PC-3 (cell line): ENCODE data around the gene TRABD2A. TPM values are rescaled to one million over a fixed set of nuclear protein-coding genes. Genes with fewer than 3 reads are reported as not detected.
A peak's percentile ranks its signal among the peaks of the same experiment; 100 is the strongest.

ENCODE experiments used
- ATAC-seq: fragments of 200-7000 bp; cut with Tn5 transposase; 2 replicates; pipeline ENCODE4 v1.9.1; 2020; ENCODE audit warnings: mild to moderate bottlenecking, moderate library complexity
- BruUV-seq: library from RNA; stranded (reverse); fragments of 400-500 nt; replicated peaks from 2 replicates; lab custom pipeline; 2021; lab: Mats Ljungman, UMichigan
- CTCF ChIA-PET: fragments of 300-600 bp; sonication (Branson Sonifier 250); formaldehyde crosslinking; loops from one replicate; lab custom pipeline; 2022; ENCODE audit warnings: antibody characterized with exemption; lab: Charles Lee
- POLR2A ChIA-PET: fragments of 300-600 bp; sonication (Branson Sonifier 250); formaldehyde crosslinking; loops from one replicate; lab custom pipeline; 2022; ENCODE audit warnings: antibody characterized with exemption; ENCODE audit not compliant: unreplicated experiment; lab: Charles Lee
- DNase-seq: peaks from one replicate; pipeline ENCODE4 v3.0.0-alpha.2; 2015
- H2AFZ ChIP-seq: fragments of 300-600 bp; sonication (generic); 2 replicates; pipeline ENCODE4 v1.6.0; 2016; ENCODE audit warnings: antibody characterized with exemption, low read length
- H3F3A ChIP-seq: fragments of 300-600 bp; sonication (generic); one replicate; pipeline ENCODE4 v1.6.0; 2017; ENCODE audit warnings: antibody characterized with exemption, low read length, control low read depth, mild to moderate bottlenecking; ENCODE audit not compliant: unreplicated experiment
- H3K27ac ChIP-seq: fragments of 300-600 bp; sonication (generic); 2 replicates; pipeline ENCODE4 v1.5.1; 2016; ENCODE audit warnings: mild to moderate bottlenecking, low read length
- H3K27me3 ChIP-seq: fragments of 300-600 bp; sonication (generic); 2 replicates; pipeline ENCODE4 v1.6.1; 2016; ENCODE audit warnings: low read length, mixed read lengths
- H3K36me3 ChIP-seq: fragments of 300-600 bp; sonication (generic); 2 replicates; pipeline ENCODE4 v1.6.1; 2016; ENCODE audit warnings: low read depth, mixed run types, low read length, mixed read lengths
- H3K4me1 ChIP-seq: fragments of 300-600 bp; sonication (generic); 2 replicates; pipeline ENCODE4 v1.5.1; 2016; ENCODE audit warnings: low read length; ENCODE audit not compliant: insufficient read depth
- H3K4me2 ChIP-seq: fragments of 300-600 bp; sonication (generic); 2 replicates; pipeline ENCODE4 v1.6.0; 2016; ENCODE audit warnings: low read length
- H3K4me3 ChIP-seq: fragments of 300-600 bp; sonication (generic); 2 replicates; pipeline ENCODE4 v1.5.1; 2016; ENCODE audit warnings: mild to moderate bottlenecking, low read length, mixed read lengths
- H3K79me2 ChIP-seq: fragments of 300-600 bp; sonication (generic); 2 replicates; pipeline ENCODE4 v1.6.1; 2017; ENCODE audit warnings: low read length, mixed read lengths
- H3K9ac ChIP-seq: fragments of 300-600 bp; sonication (generic); 2 replicates; pipeline ENCODE4 v1.6.0; 2016; ENCODE audit warnings: mild to moderate bottlenecking, low read length
- H3K9me2 ChIP-seq: fragments of 300-600 bp; sonication (generic); replicated peaks from 2 replicates; pipeline ENCODE4 v1.6.1; 2016; ENCODE audit warnings: mixed run types, low read length, mixed read lengths
- H3K9me3 ChIP-seq: fragments of 300-600 bp; sonication (generic); 2 replicates; pipeline ENCODE4 v1.6.1; 2016; ENCODE audit warnings: low read length, mixed read lengths
- H4K20me1 ChIP-seq: fragments of 300-600 bp; sonication (generic); 2 replicates; pipeline ENCODE4 v1.6.1; 2016; ENCODE audit warnings: low read length, mixed read lengths
- EZH2 ChIP-seq: fragments of 300-600 bp; sonication (generic); IDR thresholded peaks from one replicate; pipeline ENCODE4 v1.6.1; 2017; ENCODE audit warnings: antibody characterized with exemption, mild to moderate bottlenecking, low read length; ENCODE audit not compliant: unreplicated experiment
- EZH2phosphoT487 ChIP-seq: fragments of 300-600 bp; sonication (generic); IDR thresholded peaks from 2 replicates; pipeline ENCODE4 v1.6.1; 2018; ENCODE audit warnings: mild to moderate bottlenecking, antibody characterized with exemption, low read length, borderline replicate concordance
- intact Hi-C: fragments of 100-400 bp; cut with micrococcal nuclease; formaldehyde crosslinking; loops from 2 replicates; pipeline ENCODE4 v1.9.0; 2023
- total RNA-seq: library from RNA; depleted of rRNA; stranded (reverse); fragments of >200 nt; gene quantifications from 2 replicates; pipeline ENCODE4 v1.2.3, GENCODE V29; 2014
- TF ChIP-seq, protein P1 (sequence below): fragments of 300-600 bp; sonication (generic); conservative IDR thresholded peaks from 2 replicates; pipeline ENCODE4 v1.5.1; 2017; ENCODE audit warnings: antibody characterized with exemption, low read depth, mild to moderate bottlenecking, low read length

The TRABD2A gene
- total RNA-seq, 1 experiment from 2014 or later: 2.0 TPM

DNA sequence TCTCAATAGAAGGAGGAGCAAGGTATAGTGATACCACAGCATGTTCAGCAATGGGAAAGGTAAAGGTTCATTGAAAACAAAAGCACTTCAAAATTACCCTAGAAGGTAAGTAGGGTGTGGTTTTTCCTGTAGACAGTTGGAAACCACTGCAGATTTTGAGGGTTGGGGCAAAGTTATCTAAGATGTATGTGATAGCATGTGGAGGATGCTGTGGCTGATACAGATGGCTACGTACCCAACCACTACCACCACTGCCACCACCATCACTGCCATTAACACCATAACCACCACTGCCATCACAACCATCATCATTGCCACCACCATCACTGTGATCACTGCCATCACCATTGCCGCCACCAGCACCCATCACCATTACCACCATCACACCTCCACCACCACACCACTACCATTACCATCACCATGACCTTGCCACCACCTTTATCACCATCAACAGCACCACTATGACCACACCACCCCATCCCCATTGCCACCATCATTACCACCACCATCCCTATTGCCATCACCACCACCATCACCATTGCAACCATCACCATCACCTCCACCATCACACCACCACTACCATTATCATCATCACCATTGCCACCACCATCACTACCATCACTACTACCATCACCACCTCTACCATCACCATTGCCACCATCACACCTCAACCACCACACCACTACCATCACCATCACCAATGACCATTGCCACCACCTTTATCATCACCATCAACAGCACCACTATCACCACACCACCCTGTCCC, 28.2 kb upstream of the TRABD2A start:
- H3K36me3 ChIP-seq: peaks cover 9% of the 10 kb centered on the region
- peaks cover 14% of the 10 kb centered on the region for H3K79me2 ChIP-seq
- ATAC-seq (no peak), DNase-seq (no peak)
- H3K9me3 ChIP-seq: no peaks in the 10 kb centered on the region
- H3K4me1 ChIP-seq: peaks cover 13% of the 10 kb centered on the region
- TF ChIP-seq EZH2: no peak
- TF ChIP-seq EZH2phosphoT487: no peak
- TF ChIP-seq, protein P1, sequence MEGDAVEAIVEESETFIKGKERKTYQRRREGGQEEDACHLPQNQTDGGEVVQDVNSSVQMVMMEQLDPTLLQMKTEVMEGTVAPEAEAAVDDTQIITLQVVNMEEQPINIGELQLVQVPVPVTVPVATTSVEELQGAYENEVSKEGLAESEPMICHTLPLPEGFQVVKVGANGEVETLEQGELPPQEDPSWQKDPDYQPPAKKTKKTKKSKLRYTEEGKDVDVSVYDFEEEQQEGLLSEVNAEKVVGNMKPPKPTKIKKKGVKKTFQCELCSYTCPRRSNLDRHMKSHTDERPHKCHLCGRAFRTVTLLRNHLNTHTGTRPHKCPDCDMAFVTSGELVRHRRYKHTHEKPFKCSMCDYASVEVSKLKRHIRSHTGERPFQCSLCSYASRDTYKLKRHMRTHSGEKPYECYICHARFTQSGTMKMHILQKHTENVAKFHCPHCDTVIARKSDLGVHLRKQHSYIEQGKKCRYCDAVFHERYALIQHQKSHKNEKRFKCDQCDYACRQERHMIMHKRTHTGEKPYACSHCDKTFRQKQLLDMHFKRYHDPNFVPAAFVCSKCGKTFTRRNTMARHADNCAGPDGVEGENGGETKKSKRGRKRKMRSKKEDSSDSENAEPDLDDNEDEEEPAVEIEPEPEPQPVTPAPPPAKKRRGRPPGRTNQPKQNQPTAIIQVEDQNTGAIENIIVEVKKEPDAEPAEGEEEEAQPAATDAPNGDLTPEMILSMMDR: no peak
- no peaks in the 10 kb centered on the region for H3F3A ChIP-seq
- no peak overlapping the region for H3K27ac ChIP-seq
- no peak overlapping the region for H3K9ac ChIP-seq
- BruUV-seq: no TSS peak
- H3K27me3 ChIP-seq: no peaks in the 10 kb centered on the region
- POLR2A ChIA-PET: interaction anchor here (0.8 kb wide), 1 partner anchor 340 kb away, joined by 13 read pairs; no protein-coding TSS in a partner anchor
- H3K4me2 ChIP-seq: no peak overlapping the region
- H3K4me3 ChIP-seq: no peak overlapping the region
- peaks cover 10% of the 10 kb centered on the region for H4K20me1 ChIP-seq
- no peak overlapping the region for H2AFZ ChIP-seq
- H3K9me2 ChIP-seq: no peaks in the 10 kb centered on the region
- intact Hi-C loops: no loop called here
- CTCF ChIA-PET: no interaction called here

DNA sequence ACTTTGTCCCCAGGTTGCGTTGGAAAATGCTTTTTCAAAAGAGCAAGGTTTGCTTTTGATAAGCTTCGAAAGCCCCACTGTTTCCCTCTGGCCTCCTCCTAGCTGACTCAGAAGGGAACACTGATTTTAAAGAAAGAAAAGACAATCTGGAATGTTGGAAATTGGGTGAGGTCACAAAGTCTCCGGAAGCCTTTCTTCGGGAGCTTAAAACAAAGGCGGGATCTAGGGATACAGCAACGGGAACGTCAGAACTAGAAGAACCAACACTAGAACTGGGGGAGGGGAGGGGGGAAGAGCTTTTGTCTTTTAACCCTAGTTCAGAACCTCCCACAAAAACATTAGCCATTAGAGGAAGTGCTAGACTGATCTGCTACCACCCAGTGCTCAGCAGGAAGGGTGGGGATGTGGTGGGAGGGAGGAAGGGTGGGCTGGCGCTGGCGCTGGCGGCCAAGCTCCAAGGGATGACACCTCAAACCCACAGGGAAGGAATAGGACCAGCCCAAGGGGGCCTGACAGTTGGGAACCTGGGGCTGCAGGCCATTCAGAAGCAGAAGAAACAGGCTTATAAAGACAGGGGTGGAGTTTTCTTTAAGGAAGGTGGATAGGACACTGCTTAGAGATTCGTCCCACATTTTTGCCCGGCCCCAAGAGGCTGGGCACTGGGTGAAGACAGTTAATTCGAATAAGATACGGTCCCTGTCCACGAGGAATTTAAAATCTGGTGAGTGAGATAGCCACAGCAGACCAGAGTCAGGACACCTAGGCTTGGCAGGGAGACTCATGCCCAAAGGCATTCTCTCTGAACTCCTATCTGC, 26.2 kb upstream of the TRABD2A start:
- ATAC-seq (peak; percentile 45), DNase-seq (peak; percentile 81)
- TF ChIP-seq, protein P1: no peak
- TF ChIP-seq EZH2: no peak
- TF ChIP-seq EZH2phosphoT487: no peak
- BruUV-seq: no TSS peak
- H3K9me3 ChIP-seq: no peaks in the 10 kb centered on the region
- peak overlapping the region; percentile 95 for H3K9ac ChIP-seq
- H3K9me2 ChIP-seq: no peaks in the 10 kb centered on the region
- ChIA-PET CTCF (interaction anchor here (0.6 to 2.0 kb wide), 2 partner anchors 19 to 64 kb away, joined by 6 to 11 read pairs; partner anchors contain the start of gene KCMF1), POLR2A (interaction anchor here (0.7 to 1.1 kb wide), 3 partner anchors 13 to 23 kb away, joined by 7 to 15 read pairs (median 14); no protein-coding TSS in a partner anchor)
- peaks cover 14% of the 10 kb centered on the region for H3K79me2 ChIP-seq
- H3K36me3 ChIP-seq: peaks cover 9% of the 10 kb centered on the region
- peaks cover 13% of the 10 kb centered on the region for H3K4me1 ChIP-seq
- peak overlapping the region; percentile 83 for H3K4me3 ChIP-seq
- H3F3A ChIP-seq: no peaks in the 10 kb centered on the region
- peak overlapping the region; percentile 62 for H3K27ac ChIP-seq
- H2AFZ ChIP-seq: no peak overlapping the region
- H3K27me3 ChIP-seq: no peaks in the 10 kb centered on the region
- H3K4me2 ChIP-seq: peak overlapping the region; percentile 86
- intact Hi-C loops: no loop called here
- peaks cover 10% of the 10 kb centered on the region for H4K20me1 ChIP-seq
